GM18519 (cell line): ENCODE results near the gene DGCR2.
"Not testable (repeated sequence)": the region's sequence is repeated elsewhere in the genome, so short reads cannot be mapped to it uniquely, and the experiment has no call there.

Experiments used
- ATAC-seq: cut with Tn5 transposase; IDR thresholded peaks from one replicate; pipeline ENCODE4 v1.9.1; 2021; ENCODE audit warnings: mild to moderate bottlenecking, moderate library complexity; ENCODE audit not compliant: unreplicated experiment, low FRiP score

Gene DGCR2

GRCh38 chr22:19016081-19016766 lies 106.0 kb downstream of the DGCR2 start:
- no peak for ATAC-seq

DNA sequence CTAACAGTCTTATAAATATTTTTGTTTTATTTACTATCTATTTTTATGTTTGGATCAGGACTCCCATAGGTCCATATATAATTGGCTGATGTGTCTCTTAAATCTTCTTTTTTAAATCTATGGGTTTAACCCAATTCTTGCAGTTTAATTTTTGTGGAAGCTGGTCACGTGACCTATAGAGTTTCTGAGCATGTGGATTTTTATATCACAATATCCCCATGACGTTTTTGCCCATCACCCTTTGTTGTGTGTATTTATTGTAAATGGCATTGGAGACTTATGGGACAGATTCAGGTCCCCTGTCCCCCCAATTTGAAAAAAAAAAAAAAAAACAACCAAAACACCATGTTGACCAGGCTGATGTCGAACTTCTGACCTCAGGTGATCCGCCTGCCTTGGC lies 107.3 kb downstream of the DGCR2 start:
- ATAC-seq: no peak

DNA sequence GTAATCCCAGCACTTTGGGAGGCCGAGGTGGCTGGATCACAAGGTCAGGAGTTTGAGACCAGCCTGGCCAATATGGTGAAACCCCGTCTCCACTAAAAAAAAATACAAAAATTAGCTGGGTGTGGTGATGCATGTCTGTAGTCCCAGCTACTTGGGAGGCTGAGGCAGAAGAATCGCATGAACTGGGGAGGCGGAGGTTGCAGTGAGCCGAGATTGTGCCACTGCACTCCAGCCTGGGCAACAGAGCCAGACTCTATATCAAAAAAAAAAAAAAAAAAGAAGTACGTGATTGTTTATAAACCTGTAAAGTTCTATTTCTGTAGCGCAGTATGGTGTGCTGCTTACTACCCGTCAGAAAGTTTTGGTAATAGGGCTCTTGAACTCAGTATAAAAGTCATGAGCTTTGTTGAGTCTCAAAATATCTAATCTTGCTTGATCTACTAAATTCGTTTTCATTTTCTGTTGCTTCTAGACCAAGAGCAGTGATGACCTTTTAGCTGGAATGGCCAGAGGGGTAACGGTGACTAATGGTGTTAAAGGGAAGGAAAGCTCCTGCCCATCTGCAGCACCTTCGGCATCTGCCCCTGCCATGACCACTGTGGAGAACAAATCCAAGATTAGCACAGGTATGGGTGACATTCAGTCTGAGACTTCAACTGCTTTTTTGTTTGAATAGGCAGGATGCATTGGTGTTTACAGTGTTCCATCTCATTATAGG lies 108.2 kb downstream of the DGCR2 start:
- not testable (repeated sequence) for ATAC-seq

GRCh38 chr22:19013411-19013810 lies 108.8 kb downstream of the DGCR2 start:
- ATAC-seq: not testable (repeated sequence)

DNA sequence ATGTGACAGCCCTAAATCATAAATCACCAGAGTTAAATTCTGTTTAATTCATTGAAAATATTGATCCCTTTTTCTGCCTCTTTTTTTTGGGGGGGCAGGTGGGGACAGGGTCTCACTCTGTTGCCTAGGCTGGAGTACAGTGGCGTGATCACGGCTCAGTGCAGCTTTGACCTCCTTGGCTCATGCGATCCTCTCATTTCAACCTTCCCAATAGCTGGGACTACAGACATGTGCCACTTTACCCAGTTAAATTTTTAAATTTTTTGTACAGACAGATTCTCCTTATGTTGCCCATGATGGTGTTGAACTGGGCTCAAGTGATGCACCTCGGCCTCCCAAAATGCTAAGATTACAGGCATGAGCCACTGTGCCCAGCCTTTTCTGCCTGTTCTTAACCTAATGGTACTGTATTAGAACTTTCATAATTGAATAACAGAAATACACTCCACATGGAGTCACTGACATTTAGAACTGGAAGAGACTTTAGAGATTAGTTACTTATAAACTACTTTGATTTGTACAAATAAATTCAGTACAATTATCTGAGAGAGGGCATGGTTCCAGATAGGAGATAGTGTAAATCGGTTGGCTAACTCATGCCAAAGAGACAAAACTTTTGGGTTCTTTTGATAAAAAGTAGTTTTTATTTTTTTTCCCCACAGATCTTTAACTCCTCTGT lies 109.8 kb downstream of the DGCR2 start:
- no peak for ATAC-seq

GRCh38 chr22:19011611-19012010 lies 110.6 kb downstream of the DGCR2 start:
- ATAC-seq: not testable (repeated sequence)

GRCh38 chr22:19011075-19011474 lies 111.1 kb downstream of the DGCR2 start:
- ATAC-seq: no peak

DNA sequence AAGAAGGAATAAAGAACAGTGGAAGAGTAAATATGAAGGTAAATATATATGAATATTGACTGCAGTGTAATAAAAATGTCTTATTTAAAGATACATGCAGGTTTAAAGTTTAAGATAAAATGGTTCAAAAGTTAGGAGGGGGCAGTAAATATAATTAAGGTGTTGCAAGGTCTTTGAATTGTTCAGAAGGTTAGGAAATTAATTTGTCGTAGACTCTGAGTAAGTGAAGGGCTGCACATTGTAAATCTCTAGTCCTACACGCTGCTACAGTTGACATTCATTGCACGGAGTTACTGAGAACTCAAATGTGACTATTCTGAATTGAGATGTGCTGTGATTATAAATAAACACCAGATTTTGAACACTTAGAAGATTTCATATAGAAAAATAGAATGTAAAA lies 116.3 kb downstream of the DGCR2 start:
- no peak for ATAC-seq

- no peak for ATAC-seq
These were observed 117.7 kb downstream of the DGCR2 start for GRCh38 chr22:19004471-19004870.

DNA sequence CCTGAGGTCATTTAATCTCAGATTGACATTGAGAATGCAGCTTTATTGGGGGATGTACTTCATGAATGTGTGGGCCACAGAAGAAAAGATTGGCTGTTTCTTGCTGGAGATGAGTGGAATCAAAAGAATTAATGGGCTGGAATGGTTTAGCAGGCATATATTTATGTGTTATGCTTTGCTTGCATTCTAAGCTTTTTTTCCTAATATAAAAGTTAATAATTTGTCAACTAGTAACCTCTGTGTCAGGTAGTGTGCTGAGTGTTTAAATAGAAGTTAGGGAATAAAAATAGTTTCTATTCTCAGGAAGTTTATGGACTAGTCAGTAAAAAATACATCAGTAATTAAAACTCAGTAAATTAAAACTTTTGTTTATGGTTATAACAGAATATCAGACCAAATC lies 118.7 kb downstream of the DGCR2 start:
- no peak for ATAC-seq

DNA sequence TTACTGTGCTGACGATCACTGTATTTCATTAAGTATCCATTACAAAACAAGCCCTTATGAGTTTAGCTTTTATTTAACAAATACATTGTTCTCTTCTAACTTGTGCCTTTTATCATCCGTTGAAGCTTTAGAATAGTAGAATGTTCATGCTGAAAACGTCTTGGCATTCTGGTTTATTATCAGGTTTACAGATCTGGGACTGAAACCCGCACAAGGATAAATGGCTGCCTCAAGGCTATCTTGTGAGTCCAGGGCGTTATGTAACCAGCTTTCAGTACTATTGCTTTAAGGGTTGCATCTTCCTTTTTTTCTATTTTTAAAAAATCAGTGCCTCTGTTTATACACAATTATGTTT lies 119.6 kb downstream of the DGCR2 start:
- ATAC-seq: no peak

DNA sequence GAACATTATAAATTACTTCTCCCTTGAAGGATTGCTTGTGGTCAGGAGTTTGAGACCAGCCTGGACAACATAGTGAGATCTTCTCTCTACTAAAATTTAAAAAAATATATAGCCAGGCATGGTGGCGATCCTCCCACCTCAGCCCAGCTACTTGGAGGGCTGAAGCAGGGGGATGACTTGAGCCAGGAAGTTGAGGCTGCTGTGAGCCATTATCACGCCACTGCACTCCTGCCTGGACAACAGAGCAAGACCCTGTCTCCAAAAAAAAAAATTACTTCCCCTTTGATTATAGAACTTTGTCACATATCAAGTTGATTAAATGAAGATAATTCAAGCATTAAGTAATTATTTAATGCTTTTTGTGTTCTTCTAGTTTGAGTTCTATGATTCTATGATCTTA lies 121.0 kb downstream of the DGCR2 start:
- no peak for ATAC-seq

GRCh38 chr22:19000106-19000505 lies 122.1 kb downstream of the DGCR2 start:
- ATAC-seq: not testable (repeated sequence)

DNA sequence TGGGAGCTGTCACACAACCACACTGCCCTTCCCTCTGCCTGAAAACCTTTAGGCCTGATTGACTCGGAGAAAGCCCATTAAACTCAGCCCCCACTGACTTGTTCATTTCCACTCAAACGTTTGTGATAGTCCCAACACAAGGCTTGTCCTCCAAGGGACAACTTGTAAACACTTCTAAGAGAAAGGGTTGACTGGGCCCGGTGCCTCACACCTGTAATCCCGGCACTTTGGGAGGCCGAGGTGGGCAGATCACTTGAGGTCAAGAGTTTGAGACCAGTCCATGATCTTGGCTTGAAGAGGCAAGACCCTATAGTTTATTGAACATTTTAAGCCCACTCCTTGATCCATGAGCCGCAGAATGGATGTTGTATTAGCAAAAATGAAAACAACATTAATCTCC lies 122.8 kb downstream of the DGCR2 start:
- no peak for ATAC-seq

- no peak for ATAC-seq
These were observed 123.2 kb downstream of the DGCR2 start for GRCh38 chr22:18999008-18999407.

- no peak for ATAC-seq
These were observed 124.3 kb downstream of the DGCR2 start for GRCh38 chr22:18997925-18998315.

- ATAC-seq: no peak
These were observed 124.8 kb downstream of the DGCR2 start for GRCh38 chr22:18997306-18997924.

- ATAC-seq: no peak
These were observed 125.8 kb downstream of the DGCR2 start for GRCh38 chr22:18996376-18996900.

GRCh38 chr22:18995327-18995711 lies 126.9 kb downstream of the DGCR2 start:
- no peak for ATAC-seq

- no peak for ATAC-seq
These were observed 127.4 kb downstream of the DGCR2 start for GRCh38 chr22:18994701-18995326.

- no peak for ATAC-seq
These were observed 128.2 kb downstream of the DGCR2 start for GRCh38 chr22:18994056-18994455.
